HG02840 (cell line): ENCODE measurements around the gene CKLF.
A peak's percentile ranks its signal among the peaks of the same experiment; 100 is the strongest.
"Not testable (repeated sequence)": the region's sequence is repeated elsewhere in the genome, so short reads cannot be mapped to it uniquely, and the experiment has no call there.

ENCODE experiments used
- ATAC-seq: cut with Tn5 transposase; IDR thresholded peaks from one replicate; pipeline ENCODE4 v1.9.1; 2021; ENCODE audit warnings: mild to moderate bottlenecking, moderate library complexity, moderate number of reproducible peaks; ENCODE audit not compliant: unreplicated experiment, low FRiP score

The CKLF gene

DNA sequence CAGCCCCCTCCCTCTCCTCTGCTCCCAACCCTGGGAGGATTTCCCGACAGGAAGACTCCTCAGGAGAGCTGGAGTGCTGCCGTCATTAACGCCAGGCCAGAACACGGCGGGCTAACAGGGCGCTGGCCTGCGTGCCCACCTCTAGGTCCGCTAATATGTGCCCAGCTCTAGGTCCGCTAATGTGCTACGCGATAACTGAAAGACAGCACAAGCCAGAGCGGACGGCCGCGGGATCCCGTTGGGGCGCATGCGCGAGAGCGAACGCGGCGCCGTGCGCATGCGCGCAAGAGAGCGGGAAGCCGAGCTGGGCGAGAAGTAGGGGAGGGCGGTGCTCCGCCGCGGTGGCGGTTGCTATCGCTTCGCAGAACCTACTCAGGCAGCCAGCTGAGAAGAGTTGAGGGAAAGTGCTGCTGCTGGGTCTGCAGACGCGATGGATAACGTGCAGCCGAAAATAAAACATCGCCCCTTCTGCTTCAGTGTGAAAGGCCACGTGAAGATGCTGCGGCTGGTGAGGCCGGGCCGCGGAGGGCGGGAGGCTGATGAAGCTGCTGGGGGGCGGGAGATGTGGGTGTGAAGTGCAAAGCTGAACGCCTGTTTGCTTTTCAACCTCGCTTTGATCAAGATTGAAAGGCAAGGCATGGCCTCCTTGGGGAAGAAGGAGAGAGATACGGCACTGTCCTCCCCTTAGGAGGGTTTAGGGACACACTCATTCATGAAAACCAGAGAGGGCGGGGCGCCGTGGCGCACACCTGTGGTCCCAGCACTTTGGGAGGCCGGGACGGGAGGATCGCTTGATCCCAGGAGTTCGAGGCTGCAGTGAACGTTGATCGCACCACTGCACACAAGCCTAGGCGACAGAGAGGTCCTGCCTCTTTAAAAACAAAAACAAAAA lies at the start of gene CKLF:
TSS of gene CKLF (plus strand) at position 291 of the 892 bp plus-strand sequence. CDS start at position 431, 140 bp downstream.
- ATAC-seq, result peak; percentile 69

GRCh38 chr16:66503030-66503429 lies 49.3 kb upstream of the CKLF start:
- no peak for ATAC-seq

- ATAC-seq, result no peak
Measured at GRCh38 chr16:66503612-66504011, 48.8 kb upstream of the CKLF start.

DNA sequence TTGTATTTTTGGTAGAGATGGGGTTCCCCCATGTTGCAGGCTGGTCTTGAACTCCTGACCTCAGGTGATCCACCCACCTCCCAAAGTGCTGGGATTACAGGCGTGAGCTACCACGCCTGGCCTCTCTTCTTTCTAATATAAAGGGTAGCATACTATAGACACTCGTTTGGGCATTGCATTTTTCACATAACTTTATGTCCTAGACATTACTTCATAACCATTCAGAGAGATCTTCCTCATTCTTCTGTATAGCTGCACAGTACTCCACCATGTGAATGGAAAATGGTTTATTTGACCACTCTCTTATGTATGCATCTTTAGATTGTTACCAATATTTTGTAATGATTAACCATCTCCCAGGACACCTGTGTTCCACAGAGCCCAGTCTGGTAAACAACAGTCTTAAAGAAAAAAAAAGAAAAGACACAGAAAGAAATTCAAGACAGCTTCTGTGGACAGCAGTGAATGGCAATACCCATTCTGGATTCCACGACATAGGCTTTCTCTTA lies 44.6 kb upstream of the CKLF start:
- ATAC-seq, result no peak

GRCh38 chr16:66508248-66508913 lies 44.0 kb upstream of the CKLF start:
- no peak for ATAC-seq

DNA sequence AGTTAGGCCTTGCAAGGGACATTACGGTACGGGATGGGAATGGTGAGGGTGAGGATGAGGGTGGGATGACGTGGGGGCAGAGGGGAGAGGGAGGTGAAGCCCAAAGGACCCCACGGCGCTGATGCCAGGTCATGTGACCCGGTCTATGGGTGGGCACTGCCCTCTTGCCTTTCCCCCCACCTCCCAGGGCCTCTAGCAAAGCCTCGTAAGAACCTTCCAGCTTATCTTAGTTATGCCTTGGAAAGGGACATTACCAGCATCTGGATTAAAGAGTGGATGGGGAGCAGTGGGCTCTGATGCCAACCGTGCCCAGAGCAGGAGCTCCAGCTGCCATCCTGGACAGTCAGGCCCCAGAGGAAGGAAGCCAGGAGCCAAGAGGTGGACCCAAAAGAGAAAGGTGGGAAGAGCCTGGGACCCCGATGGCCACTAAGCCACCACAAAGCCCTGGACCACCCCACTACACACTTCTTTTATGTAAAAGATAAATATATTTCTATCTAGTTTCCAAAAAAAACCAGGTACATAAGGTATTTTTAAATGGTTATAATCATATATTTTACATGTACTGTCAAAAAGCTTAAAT lies 43.4 kb upstream of the CKLF start:
- no peak for ATAC-seq

DNA sequence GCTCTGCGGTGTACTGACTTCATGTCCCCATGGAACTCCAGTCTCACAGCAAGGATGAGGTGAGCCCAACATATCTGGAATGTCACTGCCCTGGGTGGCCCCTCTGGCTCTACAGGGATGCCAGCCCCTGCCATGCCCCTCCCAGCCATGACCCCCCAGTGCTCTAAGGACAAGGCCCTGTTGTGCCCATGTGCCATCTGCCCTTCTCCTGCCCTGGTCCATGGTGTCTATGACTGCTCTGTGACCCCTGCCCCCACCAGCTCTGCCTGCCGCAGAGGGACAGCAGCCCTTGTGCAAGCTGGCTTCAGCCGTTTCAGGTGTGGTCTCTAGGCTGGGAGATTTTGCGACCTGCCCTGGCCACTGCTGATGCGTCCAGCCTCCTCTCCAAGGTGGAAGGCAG lies 42.8 kb upstream of the CKLF start:
- no peak for ATAC-seq

- no peak for ATAC-seq
Measured at GRCh38 chr16:66510298-66510697, 42.1 kb upstream of the CKLF start.

GRCh38 chr16:66510711-66511601 lies 41.4 kb upstream of the CKLF start:
- ATAC-seq, result no peak

DNA sequence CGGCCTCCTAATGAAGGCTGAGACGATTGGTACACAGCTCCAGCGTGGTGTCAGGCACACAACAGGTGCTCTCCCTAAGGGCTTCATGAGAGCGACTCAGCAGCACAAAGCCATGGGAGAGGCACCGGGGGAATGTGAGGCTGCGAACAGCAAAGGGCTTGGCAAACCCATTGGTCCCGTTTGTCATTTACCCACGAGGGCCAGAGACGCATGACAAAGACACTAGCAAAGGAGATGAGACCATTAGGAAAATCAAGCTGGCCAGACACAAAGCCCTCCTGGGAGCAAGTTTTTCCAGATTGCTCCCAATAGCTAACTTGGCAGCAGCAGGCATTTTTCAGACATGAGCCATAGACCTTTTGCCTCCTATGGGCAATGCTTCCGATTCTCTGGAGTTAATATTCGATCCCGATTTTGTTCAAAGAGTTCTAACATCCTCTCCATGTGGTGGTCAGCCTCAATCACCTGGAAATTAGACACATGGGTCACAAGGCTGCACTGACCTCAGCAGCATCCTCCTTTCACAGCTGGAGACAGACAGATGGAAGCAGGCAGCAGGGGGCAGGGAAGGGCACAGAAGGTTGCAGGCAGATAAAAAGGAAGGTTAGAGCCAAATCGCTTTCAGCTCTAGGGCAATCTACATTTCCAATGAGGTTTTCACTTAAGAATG lies 40.6 kb upstream of the CKLF start:
- ATAC-seq, result no peak

DNA sequence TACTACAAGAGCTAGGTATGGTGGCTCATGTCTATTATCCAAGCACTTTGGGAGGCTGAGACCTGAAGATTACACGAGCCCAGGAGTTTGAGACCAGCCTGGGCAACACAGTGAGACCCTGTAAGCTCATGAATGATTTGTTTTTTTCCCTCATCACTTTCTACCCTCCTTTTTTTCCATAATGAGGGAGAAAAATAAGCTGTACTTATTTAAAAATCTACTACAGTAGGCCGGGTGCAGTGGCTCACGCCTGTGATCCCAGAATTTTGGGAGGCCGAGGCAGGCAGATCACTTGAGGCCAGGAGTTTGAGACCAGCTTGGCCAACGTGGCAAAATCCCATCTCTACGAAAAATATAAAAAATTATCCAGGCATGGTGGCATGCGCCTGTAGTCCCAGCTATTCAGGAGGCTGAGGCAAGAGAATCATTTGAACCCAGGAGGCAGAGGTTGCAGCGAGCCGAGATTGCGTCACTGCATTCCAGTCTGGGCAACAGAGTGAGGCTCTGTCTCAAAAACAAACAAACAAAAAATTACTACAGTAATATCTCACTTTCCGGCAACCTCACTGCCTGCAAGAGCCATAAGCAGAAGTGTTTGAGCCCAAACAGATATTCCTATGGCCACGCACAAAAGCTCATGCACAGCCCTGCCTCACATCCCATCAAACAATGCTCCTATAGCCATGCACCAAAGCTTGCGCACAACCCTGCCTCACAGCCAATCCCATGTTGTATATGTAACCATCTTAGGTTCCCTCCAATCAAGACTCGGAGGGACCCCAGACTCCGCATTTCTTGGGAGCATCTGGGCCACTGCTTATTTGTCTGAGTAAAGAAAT lies 39.9 kb upstream of the CKLF start:
- no peak for ATAC-seq

DNA sequence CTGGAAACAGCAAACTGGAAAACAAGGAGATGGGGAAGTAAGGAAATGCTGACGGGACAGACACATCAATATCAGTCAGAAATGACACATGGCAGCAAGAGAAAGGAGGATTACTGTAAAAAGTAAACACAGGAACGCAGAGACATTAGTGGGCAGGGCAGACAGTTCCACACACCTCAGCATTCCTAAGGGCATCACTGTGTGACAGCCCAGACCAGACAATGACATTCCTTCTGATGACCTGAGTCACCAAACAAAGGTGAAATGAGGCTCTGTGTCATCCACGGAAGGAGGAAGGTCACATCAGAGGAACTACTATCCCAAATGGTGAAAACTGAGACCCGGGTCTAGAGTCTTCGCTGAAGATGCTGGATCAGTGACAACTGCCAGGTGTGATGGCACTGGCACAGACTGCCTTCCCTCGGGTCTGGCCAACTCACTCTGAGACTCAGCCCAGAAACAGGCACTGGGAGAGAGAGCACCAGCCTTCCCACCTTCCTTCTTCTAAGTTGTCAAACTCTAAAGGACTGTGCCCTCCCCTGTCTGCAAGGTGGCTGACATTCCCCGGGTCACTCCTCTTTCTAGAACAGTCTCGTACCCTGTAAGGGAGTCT lies 39.2 kb upstream of the CKLF start:
- no peak for ATAC-seq

DNA sequence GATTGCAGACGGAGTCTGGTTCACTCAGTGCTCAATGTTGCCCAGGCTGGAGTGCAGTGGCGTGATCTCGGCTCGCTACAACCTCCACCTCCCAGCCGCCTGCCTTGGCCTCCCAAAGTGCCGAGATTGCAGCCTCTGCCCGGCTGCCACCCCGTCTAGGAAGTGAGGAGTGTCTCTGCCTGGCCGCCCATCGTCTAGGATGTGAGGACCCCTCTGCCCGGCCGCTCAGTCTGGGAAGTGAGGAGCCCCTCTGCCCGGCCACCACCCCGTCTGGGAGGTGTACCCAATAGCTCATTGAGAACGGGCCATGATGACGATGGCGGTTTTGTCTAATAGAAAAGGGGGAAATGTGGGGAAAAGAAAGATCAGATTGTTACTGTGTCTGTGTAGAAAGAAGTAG lies 38.0 kb upstream of the CKLF start:
- not testable (repeated sequence) for ATAC-seq

DNA sequence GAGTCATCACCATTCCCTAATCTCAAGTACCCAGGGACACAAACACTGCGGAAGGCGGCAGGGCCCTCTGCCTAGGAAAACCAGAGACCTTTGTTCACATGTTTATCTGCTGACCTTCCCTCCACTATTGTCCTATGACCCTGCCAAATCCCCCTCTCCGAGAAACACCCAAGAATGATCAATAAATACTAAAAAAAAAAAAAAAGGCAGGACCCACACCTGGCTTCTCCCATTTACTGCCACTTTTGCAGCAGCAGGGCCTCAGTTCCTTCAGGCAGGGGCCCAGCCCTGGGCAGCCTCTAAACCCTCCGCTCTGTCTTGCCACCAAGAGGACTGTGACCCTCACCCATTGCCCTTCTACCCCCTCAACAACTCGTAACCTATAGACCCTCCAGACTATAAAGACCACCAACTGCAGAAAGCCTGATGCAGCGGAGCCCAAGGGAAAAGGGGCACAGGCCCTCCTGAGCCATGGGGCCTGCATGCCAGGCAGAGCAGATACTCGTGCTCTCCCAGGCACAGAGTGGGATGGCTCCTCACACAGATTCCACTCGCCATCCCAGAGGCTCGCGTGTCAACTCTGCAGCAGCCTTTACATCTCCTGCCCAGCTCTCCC lies 37.3 kb upstream of the CKLF start:
- not testable (repeated sequence) for ATAC-seq

DNA sequence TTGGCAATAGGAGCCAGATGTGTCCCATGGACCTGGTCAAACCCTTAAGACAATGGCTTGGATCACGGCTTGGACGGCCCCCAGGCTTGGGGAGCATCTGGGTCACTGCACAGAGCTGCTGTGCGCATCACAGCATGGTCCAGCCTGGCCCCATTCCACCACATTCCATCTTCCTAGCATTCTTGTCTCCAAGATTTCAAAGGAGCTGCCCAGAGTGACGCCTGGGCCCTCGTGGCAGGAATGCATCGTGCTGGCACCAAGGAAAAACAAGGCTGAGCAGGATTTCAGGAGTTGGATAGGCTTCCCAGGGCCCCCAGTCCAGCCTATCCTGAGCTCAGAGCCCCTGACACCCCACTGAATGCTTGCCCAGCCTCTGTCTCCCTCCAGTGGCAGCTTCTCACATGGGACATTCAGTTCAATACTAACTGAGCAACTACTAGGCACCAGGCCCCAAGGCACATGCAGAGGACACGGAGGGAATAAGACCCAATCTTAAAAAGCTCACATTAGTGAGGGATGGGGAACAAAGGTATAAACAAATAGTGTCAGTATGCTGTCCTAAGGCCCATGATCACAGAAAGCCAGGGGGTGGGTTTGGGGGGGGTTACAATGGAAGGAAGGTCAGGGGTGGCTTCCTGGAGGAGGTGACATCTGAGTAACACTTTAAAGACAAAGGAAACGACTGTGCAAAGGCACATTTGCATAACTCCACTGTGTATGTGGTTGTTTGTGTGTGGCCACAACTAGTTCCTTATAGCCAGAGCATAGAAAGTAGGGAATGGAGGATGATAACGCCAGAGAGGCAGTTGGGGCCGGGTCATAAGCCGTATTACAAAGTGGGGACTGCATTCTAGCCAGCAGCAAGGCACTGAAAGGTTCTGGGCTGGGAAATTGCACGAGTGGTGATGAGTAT lies 36.5 kb upstream of the CKLF start:
- ATAC-seq, result peak; percentile 13

GRCh38 chr16:66516509-66516807 lies 35.9 kb upstream of the CKLF start:
- no peak for ATAC-seq
